HG03139 (cell line): ENCODE measurements around the gene TRMT11.
"Not testable (repeated sequence)": the region's sequence is repeated elsewhere in the genome, so short reads cannot be mapped to it uniquely, and the experiment has no call there.

Source experiments
- ATAC-seq: cut with Tn5 transposase; IDR thresholded peaks from one replicate; pipeline ENCODE4 v1.9.1; 2021; ENCODE audit not compliant: unreplicated experiment

TRMT11 gene

DNA sequence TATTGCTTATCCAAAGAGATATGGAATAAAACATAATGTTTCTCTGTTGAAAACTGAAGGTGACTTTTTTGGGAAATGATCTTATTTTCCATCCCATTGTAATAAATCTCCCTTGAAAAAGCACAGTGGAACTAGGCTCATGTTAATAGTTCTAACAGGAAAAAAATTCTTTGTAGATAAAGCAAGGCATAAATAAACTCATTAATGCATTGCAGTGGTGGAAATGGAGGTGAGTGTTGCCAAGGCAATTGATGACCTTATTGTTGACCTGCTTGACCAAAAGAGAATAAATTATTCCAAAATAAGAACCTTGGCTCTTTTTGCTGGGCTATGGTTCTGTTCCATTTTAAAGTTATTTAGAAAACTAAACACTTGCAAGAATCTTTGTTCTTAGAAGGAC is 55.2 kb downstream of the TRMT11 start:
- no peak for ATAC-seq

GRCh38 chr6:126042001-126042419 is 55.7 kb downstream of the TRMT11 start:
- no peak for ATAC-seq

- no peak for ATAC-seq
Measured at GRCh38 chr6:126047648-126048047, 61.3 kb downstream of the TRMT11 start.

DNA sequence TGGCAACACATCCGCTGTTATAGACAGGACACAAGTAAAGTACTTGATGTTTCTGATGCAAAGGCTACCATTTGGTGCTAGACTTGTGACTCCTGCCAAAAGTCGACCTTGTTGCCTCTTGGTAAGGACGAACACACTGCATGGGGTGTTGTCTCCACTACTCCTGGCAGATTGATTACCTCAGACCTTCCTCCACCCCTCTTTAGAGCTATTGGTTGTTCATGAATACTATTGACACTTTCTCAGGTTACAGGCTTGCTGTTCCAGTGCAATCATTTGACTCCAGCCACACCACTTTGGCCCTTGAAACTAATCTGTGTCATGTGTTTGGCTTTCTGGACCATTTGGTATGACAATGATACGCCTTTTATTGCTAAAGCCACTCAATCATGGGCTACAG is 62.3 kb downstream of the TRMT11 start:
- no peak for ATAC-seq

DNA sequence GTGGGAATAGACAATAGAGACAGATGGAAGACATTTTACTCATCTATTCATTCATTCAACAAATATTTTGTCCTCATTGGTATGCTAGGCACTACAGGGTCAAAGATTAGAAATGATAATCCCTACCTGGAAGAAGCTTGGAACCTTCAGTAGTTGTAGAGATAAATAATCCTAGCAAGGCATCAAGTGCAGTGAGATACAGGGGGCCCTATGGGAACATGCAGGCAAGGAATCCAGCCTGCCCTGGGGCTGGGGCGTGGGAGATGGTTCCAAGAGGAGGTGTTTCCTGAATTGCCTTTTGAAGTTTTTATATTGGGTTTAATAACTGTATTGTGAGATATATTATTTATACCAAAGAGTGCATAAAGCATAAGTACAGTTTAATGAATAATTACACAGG is 64.5 kb downstream of the TRMT11 start:
- ATAC-seq: no peak

GRCh38 chr6:126051791-126052190 is 65.5 kb downstream of the TRMT11 start:
- no peak for ATAC-seq

GRCh38 chr6:126052485-126052884 is 66.1 kb downstream of the TRMT11 start:
- no peak for ATAC-seq

GRCh38 chr6:126054258-126054702 is 67.9 kb downstream of the TRMT11 start:
- no peak for ATAC-seq

GRCh38 chr6:126054802-126055201 is 68.5 kb downstream of the TRMT11 start:
- ATAC-seq: no peak

DNA sequence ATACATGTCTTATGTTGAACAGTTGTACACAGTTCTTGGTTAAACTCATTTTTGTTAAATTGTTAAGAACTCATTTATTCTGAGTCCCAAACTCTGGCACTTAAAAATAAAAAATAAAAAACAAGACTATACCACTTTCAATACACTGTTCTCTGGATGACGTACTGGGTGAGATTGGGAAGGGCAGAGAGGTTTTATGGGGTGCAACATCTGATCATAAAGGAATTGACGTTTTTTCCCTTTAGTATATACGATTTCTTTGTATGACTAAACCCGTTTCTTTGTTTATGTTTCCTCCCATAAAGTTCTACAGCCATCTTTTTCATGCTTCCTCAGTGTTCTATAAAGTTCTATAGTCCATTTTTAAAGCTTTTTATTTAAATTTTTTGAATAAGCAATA is 69.1 kb downstream of the TRMT11 start:
- ATAC-seq: no peak

DNA sequence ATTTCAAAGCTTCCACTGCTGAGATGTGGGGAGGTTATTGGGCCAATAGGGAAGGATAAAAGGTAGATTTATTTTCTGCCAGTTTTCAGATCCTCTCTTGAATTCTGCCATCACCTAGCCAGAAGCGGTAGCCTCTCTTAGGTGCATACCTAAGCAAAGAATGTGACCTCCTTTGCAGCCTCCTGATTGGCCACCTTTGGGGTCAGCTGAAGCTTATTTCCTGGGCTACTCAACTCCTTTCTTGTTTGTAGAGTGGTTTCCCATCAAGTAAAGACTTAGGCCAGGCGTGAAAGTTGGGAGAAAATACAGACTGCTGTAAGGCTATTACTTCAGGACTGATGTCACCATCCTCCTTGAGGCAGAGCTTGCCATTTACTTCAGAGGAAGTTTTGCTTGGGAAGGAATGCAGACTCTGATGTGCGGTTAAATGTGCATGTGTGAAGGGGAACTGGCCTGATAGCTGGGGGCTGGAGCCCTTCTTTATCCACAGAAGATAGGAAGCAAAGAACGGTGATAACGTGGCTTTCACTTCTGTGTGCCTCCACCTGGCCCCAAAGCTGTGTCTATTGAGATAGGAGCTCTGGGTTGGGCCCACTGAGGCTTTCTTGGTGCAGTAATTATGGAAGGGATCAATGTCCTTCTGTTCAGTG is 70.1 kb downstream of the TRMT11 start:
- ATAC-seq: no peak

GRCh38 chr6:126058085-126058484 is 71.7 kb downstream of the TRMT11 start:
- not testable (repeated sequence) for ATAC-seq

- ATAC-seq: no peak
Measured at GRCh38 chr6:126060400-126060799, 74.1 kb downstream of the TRMT11 start.

DNA sequence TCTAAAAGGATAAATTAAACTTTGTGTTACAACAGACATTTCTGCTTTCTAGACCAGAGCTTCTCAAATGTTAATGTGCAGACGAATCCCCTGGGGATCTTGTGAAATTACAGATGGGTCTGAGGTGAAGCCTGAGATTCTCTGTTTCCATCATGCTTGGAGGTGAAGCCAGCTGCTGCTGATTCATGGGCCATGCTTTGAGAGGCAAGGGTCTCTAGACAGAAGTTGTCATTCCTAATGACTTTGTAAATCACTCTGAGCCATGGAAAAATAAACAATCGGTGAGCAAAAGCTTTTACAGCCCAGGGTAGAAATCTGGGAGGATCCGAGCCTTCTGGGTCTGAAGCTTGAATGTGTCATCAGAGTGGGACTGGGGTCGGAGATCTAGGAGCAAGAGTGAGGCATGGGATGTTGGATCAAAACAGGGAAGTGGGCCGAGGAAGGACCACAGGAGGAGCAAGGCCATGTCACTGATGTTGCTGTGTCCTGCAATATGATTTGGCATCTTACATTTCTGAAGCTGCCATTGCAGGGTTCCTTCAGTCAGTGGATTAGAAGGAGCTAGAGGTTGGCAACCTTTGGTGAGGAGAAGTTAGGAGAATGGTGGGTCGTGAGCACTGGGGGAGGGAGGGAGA is 77.3 kb downstream of the TRMT11 start:
- peak; percentile 72 for ATAC-seq

GRCh38 chr6:126064257-126064747 is 78.0 kb downstream of the TRMT11 start:
- ATAC-seq: no peak

- ATAC-seq: no peak
Measured at GRCh38 chr6:126064748-126065401, 78.5 kb downstream of the TRMT11 start.

- no peak for ATAC-seq
Measured at GRCh38 chr6:126066053-126067048, 80.0 kb downstream of the TRMT11 start.

GRCh38 chr6:126067073-126067472 is 80.7 kb downstream of the TRMT11 start:
- ATAC-seq: no peak

DNA sequence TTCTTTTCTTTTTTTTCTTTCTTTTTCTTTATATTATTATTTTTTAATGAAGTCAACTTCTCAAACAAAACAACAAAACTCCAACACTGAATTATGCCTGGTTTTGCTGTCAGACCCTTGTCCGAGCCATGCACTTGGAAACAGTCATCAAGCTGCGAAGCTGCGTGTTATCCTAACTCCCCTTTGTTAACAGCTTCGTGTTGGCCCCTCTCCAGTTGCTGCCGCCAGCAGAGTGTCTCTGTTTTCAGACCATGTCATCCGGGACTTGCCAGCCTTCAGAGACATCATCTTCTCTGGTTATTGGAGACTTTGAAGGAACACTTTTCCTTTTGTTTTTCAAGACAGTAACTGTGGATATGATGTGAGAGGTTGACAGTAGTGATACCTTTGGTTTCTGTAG is 83.1 kb downstream of the TRMT11 start:
- ATAC-seq: no peak

DNA sequence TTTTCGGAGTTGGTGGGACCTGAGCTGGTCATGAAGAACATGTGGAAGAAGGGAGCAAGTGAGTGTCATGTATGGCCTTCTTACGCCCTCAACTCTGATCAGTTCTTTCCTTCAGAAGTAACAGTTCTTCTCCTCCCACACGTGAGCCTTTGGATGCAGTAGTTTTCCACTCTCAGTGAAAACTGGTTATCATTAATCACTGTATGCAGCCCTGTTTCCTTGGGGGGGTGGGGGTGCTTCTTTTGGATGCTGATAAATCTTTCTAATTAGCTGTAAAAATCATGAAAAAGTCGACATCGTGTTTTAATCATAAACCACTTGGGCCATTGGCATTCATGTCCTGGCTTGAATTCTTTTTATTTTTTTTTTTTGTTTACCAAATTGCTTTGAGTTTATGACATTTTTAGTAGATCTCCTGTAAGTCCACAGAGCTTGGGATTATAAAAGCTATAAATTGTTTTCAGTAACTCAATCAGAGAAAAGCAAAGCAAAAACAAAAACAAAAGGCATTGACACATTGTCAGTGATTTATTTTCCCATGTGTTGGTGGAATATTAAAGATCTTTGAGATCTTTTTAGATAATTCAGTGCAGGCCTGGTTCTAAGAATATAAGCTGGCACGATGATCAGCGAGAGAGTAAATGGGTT is 84.8 kb downstream of the TRMT11 start:
- no peak for ATAC-seq
